Dendritic cell treated with granulocyte-macrophage colony-stimulating factor and Interleukin-4, amounts not matched to agents 40 ng/mL and 50 ng/mL, for 4 days (primary cell): Measurements from ENCODE around the gene VWF.

ENCODE experiments used
- H3K27ac Mint-ChIP-seq: one replicate; pipeline ENCODE4 v1.8.0; 2022; ENCODE audit warnings: mild to moderate bottlenecking, mixed read lengths
- H3K27me3 Mint-ChIP-seq: one replicate; pipeline ENCODE4 v1.8.0; 2022; ENCODE audit warnings: mild to moderate bottlenecking, mixed read lengths
- H3K36me3 Mint-ChIP-seq: one replicate; pipeline ENCODE4 v1.8.0; 2022; ENCODE audit warnings: low read depth, mixed read lengths
- H3K4me1 Mint-ChIP-seq: one replicate; pipeline ENCODE4 v1.8.0; 2022; ENCODE audit warnings: low read depth, mixed read lengths
- H3K4me3 Mint-ChIP-seq: one replicate; pipeline ENCODE4 v1.8.0; 2022; ENCODE audit warnings: mild to moderate bottlenecking, moderate library complexity, mixed read lengths
- H3K9me3 Mint-ChIP-seq: one replicate; pipeline ENCODE4 v1.8.0; 2022; ENCODE audit warnings: mixed read lengths
- intact Hi-C: fragments of 100-400 bp; cut with micrococcal nuclease; formaldehyde crosslinking; loops from one replicate; pipeline ENCODE4 v1.15.0; 2022

VWF gene

DNA sequence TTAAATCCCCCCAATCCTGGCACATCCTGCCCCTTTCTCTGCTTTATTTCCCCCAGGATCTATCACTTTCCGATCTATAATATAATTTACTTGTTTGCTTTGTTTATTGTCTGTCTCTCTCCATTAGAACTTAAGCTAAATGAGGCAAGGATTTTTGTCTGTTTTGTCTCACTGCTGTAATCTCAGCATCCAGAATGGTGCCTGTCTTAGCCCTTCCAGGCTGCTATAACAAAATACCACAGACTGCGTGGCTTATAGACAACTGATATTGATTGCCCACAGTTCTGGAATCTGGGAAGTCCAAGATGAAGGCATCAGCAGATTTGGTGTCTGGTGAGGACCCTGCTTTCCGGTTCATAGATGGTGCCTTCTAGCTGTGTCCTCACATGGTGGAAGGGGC lies 65.2 kb downstream of the VWF start:
- Mint-ChIP-seq H3K4me1 (peaks cover 33% of the 10 kb centered on the region), H3K9me3 (no peaks in the 10 kb centered on the region), H3K36me3 (no peaks in the 10 kb centered on the region), H3K27ac (no peak overlapping the region), H3K4me3 (no peak overlapping the region), H3K27me3 (peaks cover 73% of the 10 kb centered on the region)
- intact Hi-C loops, result no loop called here

DNA sequence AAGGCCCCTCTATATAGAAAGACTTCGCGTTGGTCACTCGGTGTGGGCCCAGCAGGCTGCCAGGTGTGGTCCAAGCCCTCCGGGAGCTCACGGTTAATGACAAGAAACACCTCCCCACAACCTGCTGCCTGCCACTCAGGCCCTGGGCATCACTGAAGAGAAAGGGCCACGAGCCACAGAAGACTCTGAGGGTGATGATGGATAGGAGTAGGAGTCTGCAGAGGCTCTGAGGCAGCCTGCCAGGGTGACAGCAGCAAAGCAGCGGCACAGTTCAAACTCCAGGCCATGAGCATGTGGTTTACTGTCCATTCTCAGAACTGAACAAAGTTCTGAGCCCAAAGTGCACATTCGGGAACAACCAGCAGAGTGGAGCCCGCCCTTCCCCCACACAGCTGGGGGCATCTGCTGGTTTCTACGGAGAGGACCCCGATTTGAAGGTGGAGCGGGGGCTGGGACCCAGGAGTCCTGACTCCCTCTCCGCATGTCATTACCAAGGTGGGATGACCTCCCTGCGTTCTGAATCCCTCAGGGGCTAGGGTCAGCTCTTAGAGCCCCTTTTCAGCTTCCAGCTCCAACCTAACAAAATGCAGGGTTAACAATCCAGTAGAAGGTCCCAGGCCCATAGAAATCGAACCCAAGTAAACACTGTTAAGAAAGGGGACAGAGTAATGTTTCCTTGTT lies 65.8 kb downstream of the VWF start:
- no peaks in the 10 kb centered on the region for H3K36me3 Mint-ChIP-seq
- intact Hi-C loops, result no loop called here

DNA sequence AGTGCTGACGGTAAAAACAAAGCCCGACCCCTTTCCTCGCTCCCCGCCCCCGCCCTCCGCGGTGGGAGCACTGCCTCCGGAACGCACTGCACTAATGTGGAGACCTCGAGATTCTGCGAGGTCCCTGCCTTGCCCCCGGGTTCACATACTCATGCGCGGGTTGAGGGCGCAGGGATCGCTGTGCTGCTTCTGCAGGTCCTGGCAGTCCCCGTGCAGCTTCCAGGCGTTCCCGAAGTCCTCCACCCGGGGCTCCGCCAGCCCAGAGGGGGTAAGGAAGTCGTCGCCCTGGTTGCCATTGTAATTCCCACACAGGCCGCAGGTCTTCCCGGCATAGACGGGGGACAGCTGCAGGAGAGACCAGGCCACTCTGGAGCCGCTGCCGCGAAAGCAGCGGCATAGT lies 66.8 kb downstream of the VWF start:
- Mint-ChIP-seq H3K27me3 (peaks cover 67% of the 10 kb centered on the region), H3K4me3 (no peak overlapping the region), H3K27ac (no peak overlapping the region), H3K9me3 (no peaks in the 10 kb centered on the region), H3K4me1 (peaks cover 22% of the 10 kb centered on the region), H3K36me3 (no peaks in the 10 kb centered on the region)
- intact Hi-C loops, result no loop called here

More for the DNA sequence above, 65.8 kb downstream of the VWF start:
- Mint-ChIP-seq H3K4me1 (peaks cover 31% of the 10 kb centered on the region), H3K27ac (no peak overlapping the region), H3K9me3 (no peaks in the 10 kb centered on the region), H3K4me3 (no peak overlapping the region), H3K27me3 (peaks cover 68% of the 10 kb centered on the region)

DNA sequence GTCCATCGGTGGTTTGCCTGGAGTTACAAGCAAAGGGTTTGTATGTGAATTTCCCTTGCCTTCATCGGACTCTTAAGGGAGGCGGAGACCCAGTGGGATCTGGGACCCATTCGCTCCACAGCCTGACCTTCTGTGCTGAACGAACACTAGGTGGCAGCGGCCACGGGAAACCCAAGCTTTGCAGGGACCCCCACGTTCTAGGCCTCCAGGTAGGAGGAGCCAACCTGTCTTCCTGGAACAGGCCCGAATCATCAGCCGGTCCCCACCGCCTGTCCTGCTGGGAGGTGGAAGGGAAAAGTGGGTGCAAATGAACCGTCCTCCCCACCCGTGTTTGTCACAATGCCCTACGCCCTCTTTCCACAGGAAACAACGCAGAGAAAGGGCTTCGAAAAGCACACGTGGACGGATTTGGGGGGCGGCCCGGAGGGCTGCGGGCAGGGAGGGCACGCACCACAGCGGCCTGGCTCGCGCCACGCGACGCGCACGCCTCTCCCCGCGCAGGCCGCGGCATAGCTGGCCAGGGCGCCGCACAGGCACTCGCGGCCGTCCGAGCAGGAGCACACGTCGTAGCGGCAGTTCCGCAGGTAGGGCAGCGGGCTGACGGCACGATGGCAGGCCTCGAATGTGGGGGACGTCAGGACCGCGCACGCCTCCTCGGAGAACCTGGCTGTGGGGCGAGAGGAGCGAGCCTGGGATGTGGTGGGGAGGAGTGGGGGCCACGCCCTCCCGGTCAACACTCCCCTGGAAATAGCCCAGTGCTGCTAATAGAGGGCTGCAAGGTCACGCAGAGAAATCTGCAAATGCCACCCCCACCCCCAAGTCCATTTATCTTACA lies 67.8 kb downstream of the VWF start:
- Mint-ChIP-seq H3K36me3 (no peaks in the 10 kb centered on the region), H3K9me3 (no peaks in the 10 kb centered on the region), H3K27me3 (peaks cover 64% of the 10 kb centered on the region), H3K4me3 (no peak overlapping the region), H3K4me1 (peaks cover 28% of the 10 kb centered on the region), H3K27ac (no peak overlapping the region)
- intact Hi-C loops, result no loop called here

DNA sequence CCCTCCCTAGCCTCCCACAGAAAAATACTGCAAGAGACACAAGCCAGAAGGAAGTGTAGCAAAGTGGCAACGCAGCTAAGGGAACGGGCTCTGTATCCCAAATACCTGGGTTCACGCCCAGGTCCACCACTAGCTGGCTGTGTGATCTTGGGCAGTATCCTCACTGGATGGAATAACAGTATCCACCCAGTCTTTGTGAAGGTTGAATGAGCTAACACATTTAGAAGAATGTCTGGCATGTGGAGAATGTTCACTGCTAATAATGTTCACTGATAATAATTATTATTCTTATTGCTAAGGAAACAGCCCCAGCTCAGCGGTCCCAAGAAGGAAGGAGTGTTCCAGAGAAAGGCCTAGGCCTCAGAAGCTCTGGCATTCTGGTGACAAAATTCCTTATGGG lies 70.9 kb downstream of the VWF start:
- Mint-ChIP-seq H3K36me3 (no peaks in the 10 kb centered on the region), H3K9me3 (no peaks in the 10 kb centered on the region), H3K4me3 (no peak overlapping the region), H3K4me1 (peaks cover 29% of the 10 kb centered on the region), H3K27me3 (peaks cover 47% of the 10 kb centered on the region), H3K27ac (no peak overlapping the region)
- intact Hi-C loops, result no loop called here

DNA sequence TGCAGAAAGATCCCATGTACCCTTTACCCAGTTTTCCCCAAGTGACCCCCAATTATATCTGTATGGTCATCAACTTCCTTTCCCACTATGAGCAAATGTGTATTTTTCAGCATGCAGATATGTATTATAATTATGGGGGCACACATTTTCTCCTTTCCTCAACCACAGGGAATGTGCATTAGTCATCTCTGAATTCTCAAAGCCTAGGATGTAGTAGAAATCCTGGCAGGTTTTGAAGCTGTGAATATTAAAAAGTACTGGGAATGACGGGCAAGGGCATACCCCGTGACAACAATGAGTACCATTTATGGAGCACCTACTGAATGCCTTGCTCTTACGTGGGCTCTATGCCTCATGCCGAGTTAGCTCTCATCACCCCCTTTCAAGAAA lies 71.5 kb downstream of the VWF start:
- Mint-ChIP-seq H3K9me3 (no peaks in the 10 kb centered on the region), H3K27me3 (peaks cover 41% of the 10 kb centered on the region), H3K27ac (no peak overlapping the region), H3K4me3 (no peak overlapping the region), H3K36me3 (no peaks in the 10 kb centered on the region), H3K4me1 (peaks cover 29% of the 10 kb centered on the region)
- intact Hi-C loops, result no loop called here

DNA sequence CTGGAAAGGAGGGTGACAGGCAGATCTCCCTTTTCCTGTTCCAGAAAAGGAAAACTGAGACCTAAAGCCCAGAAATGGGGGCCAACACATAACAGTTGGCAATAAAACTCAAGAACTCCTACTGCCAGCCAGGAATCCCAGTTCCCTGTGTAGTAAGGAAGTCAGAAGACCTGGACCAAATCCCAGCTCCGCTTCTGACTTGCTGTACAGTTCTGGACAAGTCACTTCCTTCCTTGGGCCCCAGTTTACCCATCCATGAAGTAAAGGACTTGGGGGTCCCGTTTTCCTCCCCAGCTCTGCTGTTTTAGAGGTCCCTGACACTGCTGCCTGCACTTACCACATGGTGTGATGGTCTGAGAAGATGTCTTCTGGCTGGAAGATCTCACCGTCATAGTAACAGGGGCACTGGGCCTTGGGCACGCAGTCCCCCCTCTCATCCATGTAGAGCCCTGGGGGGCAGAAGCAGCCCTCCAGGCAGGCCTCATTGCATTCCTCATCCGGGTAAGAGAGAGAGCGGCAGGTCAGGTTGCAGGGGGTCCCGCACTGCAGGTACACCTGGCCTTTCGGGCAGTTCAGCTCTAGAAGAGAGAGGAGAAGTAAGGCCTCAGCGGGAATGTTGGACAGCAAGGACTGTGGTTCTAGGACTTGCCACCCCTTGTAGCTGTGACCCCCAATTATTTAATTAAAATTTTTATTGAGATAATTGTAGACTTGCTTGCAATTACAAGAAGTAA lies 72.1 kb downstream of the VWF start:
- Mint-ChIP-seq H3K27me3 (peaks cover 35% of the 10 kb centered on the region), H3K4me1 (peaks cover 29% of the 10 kb centered on the region)

DNA sequence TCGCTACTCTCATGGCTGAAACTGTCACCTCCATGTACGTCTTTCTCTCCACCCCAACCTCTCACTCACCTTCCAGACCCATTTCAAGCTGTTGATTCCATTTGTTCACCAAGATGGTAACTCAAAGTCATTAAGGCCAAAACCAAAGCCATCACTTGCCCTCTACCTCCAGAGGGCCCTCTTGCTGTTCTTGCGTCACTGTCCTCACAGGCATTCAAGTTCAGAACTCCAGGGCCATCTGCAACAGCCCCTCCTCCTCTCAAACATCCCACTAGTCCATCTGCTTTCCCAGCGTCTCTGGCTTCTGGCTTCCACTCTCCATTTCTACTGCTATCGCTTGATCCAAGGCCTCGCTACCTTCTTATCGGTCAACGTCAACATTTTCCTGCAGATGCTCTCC lies 74.5 kb downstream of the VWF start:
- H3K27ac Mint-ChIP-seq, result no peak overlapping the region
- peaks cover 19% of the 10 kb centered on the region for H3K27me3 Mint-ChIP-seq
- peaks cover 23% of the 10 kb centered on the region for H3K4me1 Mint-ChIP-seq
- H3K36me3 Mint-ChIP-seq, result no peaks in the 10 kb centered on the region
- H3K9me3 Mint-ChIP-seq, result no peaks in the 10 kb centered on the region
- H3K4me3 Mint-ChIP-seq, result no peak overlapping the region
- intact Hi-C loops, result no loop called here

More for the DNA sequence above, 72.1 kb downstream of the VWF start:
- Mint-ChIP-seq H3K9me3 (no peaks in the 10 kb centered on the region), H3K27ac (no peak overlapping the region), H3K36me3 (no peaks in the 10 kb centered on the region), H3K4me3 (no peak overlapping the region)
- intact Hi-C loops, result no loop called here

DNA sequence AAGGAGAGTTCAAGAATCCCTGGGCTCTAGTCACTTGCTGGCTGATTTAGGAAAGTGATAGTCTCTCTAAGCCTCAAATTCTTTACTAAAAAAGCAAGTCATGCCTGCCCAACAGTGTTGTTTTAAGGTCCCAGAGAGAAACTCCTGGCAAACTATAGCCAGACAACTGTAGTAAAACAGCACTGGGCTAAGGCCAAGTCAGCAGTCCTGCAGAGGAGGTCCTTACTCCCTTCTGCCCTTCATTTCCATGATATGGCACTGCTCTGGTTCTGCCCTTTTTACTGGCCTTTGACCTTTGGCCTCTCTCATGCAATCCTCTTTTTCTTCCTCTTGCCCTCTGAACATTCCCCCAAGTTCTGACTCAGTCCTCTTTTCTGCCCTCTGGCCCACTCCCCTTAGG lies 74.9 kb downstream of the VWF start:
- Mint-ChIP-seq H3K27ac (no peak overlapping the region), H3K9me3 (no peaks in the 10 kb centered on the region), H3K4me1 (peaks cover 19% of the 10 kb centered on the region), H3K27me3 (peaks cover 18% of the 10 kb centered on the region), H3K36me3 (no peaks in the 10 kb centered on the region), H3K4me3 (no peak overlapping the region)
- intact Hi-C loops, result no loop called here

DNA sequence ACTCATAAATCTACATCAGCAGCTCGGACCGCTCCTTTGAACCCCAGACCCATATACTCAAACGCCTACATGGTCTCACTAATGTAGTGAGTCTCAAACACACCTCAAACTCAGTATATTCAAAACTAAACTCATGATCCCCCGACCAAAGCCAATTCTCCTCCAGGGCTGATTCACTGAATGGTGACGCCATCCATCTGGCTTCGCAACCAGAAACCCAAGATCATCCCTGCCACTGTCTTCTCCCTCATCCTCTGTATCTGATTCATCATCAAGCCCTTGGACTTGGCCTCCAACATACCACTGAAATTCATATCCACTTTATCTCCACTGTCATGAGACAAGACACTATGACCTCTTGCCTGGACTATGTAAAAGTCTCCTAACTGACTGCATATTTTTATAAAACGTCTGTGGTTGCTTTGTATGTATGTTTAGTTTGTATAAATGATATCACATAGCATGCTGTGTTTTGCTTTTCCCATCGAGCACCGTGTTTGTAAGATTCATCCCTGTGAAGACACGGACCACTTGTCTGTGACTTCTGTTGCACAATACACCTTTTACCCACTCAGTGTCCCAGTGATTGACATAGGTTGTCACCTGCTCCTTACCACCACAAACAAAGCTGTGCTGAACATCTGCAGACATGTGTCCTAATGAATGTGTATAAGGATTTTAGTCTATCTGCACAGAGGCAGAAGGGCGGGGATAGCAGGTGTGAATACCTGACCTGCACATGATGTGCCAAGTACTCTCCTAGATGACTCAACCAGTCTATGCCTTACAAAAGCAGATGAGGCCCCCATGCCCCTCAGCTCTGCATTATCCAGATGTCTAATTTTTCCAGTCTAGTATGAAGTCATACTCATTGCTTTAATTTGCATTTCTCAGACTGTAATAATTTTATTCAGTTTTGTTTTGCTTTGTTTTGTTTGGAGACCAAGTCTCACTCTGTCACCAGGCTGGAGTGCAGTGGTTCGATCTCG lies 76.9 kb downstream of the VWF start:
- H3K9me3 Mint-ChIP-seq, result no peaks in the 10 kb centered on the region
- peaks cover 10% of the 10 kb centered on the region for H3K4me1 Mint-ChIP-seq
- peaks cover 16% of the 10 kb centered on the region for H3K27me3 Mint-ChIP-seq
- H3K27ac Mint-ChIP-seq, result no peak overlapping the region
- no peaks in the 10 kb centered on the region for H3K36me3 Mint-ChIP-seq
- H3K4me3 Mint-ChIP-seq, result no peak overlapping the region
- intact Hi-C loops, result no loop called here

DNA sequence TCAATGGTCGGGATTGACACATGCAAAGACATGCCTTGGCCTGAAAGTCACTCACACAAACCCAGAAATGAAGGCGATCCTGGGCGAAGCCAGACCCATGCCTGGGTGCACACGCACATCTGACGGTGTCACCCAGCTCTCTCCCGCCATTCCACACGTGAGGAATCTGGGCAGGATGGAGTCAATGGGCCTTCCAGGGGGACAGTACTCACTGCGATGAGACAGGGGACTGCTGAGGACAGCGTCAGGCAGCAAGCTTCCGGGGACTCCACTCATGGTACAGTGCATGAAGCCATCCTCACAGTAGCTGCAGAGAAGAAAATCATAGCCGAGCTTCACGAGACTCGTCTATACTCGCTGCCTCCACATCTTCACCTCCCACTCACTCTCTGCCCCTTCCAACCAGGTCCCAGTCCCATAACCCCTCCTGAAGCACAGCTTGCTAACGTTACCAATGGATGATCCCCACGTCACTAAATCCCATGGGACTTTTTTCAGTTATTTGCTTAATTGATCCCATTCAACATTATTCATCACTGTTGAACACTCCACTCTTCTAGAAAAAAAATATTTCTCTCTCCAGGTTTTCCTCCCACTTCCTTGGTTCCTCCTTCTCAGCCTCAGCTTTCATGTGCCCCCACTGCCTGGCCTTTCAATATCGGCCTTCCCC lies 77.8 kb downstream of the VWF start:
- peaks cover 1% of the 10 kb centered on the region for H3K4me1 Mint-ChIP-seq
- H3K9me3 Mint-ChIP-seq, result no peaks in the 10 kb centered on the region
- no peaks in the 10 kb centered on the region for H3K36me3 Mint-ChIP-seq
- H3K27me3 Mint-ChIP-seq, result peaks cover 16% of the 10 kb centered on the region
- no peak overlapping the region for H3K4me3 Mint-ChIP-seq
- intact Hi-C loops, result no loop called here
- H3K27ac Mint-ChIP-seq, result no peak overlapping the region

DNA sequence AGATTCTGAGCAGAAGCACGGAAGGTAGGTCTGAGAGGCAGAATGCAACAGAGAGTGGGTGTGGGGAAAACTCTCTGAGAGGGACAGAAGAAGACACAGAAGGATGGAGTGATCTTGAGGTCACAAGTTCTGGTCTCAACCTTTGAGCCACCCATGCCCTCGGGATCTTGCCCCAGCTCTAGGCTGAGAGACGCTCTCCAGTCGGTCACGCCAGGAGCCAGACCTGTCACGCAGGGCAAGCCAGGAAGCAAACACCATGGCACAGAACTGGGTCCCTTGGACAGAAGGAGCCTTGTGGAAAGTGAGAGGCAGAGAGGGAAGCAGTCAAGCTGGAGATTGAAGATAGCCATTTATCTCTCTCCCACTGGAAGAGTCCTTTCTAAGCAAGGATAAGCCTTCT lies 79.0 kb downstream of the VWF start:
- no peak overlapping the region for H3K4me3 Mint-ChIP-seq
- H3K4me1 Mint-ChIP-seq, result peaks cover 5% of the 10 kb centered on the region
- no peak overlapping the region for H3K27ac Mint-ChIP-seq
- no peaks in the 10 kb centered on the region for H3K9me3 Mint-ChIP-seq
- no peaks in the 10 kb centered on the region for H3K36me3 Mint-ChIP-seq
- peaks cover 14% of the 10 kb centered on the region for H3K27me3 Mint-ChIP-seq
- intact Hi-C loops, result no loop called here

DNA sequence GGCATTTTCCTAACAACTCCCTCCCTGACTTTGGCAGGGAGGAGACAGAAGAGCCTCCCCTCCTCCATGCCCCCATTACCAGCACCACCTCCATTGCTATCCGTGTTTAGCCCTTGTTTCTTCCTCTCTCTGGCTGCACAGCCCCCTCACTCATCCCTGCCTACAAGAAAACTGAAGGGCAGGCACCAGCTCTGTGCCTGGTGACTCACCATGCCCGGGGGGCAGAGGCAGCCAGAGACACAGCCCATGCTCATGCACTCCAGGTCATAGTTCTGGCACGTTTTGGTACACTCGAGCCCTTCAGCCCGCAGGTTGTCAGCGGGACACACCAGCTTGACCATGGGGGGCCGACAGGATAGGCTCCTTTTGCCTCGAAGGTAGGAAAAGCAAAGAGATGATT lies 80.4 kb downstream of the VWF start:
- Mint-ChIP-seq H3K4me3 (no peak overlapping the region), H3K9me3 (no peaks in the 10 kb centered on the region), H3K36me3 (no peaks in the 10 kb centered on the region), H3K27ac (no peak overlapping the region), H3K4me1 (peaks cover 12% of the 10 kb centered on the region), H3K27me3 (peaks cover 10% of the 10 kb centered on the region)
- intact Hi-C loops, result no loop called here
